Memory B cell (primary cell): Measurements from ENCODE around the gene OR2B3.
"Not testable (repeated sequence)": the region's sequence is repeated elsewhere in the genome, so short reads cannot be mapped to it uniquely, and the experiment has no call there.

Experiments used
- ATAC-seq: fragments of 150-1000 bp; cut with Tn5 transposase; 2 replicates; pipeline ENCODE4 v1.10.0; 2021; ENCODE audit warnings: low read depth, mild to moderate bottlenecking, moderate library complexity
- DNase-seq, 2 donors: peaks; one replicate each; pipeline ENCODE4 v3.0.0; 2022; ENCODE audit warnings: low spot score in 2 of 2
- H3K27ac Mint-ChIP-seq: one replicate; pipeline ENCODE4 v1.8.0; 2022; ENCODE audit warnings: mild to moderate bottlenecking, moderate library complexity, mixed read lengths
- H3K27me3 Mint-ChIP-seq: one replicate; pipeline ENCODE4 v1.8.0; 2022; ENCODE audit warnings: mixed read lengths
- H3K36me3 Mint-ChIP-seq: one replicate; pipeline ENCODE4 v1.8.0; 2022; ENCODE audit warnings: mild to moderate bottlenecking, mixed read lengths
- H3K4me1 Mint-ChIP-seq: one replicate; pipeline ENCODE4 v1.8.0; 2022; ENCODE audit warnings: mixed read lengths
- H3K4me3 Mint-ChIP-seq: one replicate; pipeline ENCODE4 v1.8.0; 2022; ENCODE audit warnings: mild to moderate bottlenecking, moderate library complexity, mixed read lengths
- H3K9me3 Mint-ChIP-seq: one replicate; pipeline ENCODE4 v1.8.0; 2022; ENCODE audit warnings: mixed read lengths

The OR2B3 gene, protein sequence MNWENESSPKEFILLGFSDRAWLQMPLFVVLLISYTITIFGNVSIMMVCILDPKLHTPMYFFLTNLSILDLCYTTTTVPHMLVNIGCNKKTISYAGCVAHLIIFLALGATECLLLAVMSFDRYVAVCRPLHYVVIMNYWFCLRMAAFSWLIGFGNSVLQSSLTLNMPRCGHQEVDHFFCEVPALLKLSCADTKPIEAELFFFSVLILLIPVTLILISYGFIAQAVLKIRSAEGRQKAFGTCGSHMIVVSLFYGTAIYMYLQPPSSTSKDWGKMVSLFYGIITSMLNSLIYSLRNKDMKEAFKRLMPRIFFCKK

GRCh38 chr6:29087213-29087612 lies at the start of gene OR2B3:
Gene OR2B3 (minus strand): TSS chr6:29087313. CDS start chr6:29087248, 65 bp downstream.
- Mint-ChIP-seq H3K9me3 (no peaks in the 10 kb centered on the region), H3K4me3 (no peak within 1 kb of the TSS), H3K36me3 (no peaks in the 10 kb centered on the region), H3K4me1 (no peaks in the 10 kb centered on the region), H3K27ac (no peak within 1 kb of the TSS), H3K27me3 (peaks cover 8% of the 10 kb centered on the region)
- DNase-seq = no peak
- no peak for ATAC-seq

DNA sequence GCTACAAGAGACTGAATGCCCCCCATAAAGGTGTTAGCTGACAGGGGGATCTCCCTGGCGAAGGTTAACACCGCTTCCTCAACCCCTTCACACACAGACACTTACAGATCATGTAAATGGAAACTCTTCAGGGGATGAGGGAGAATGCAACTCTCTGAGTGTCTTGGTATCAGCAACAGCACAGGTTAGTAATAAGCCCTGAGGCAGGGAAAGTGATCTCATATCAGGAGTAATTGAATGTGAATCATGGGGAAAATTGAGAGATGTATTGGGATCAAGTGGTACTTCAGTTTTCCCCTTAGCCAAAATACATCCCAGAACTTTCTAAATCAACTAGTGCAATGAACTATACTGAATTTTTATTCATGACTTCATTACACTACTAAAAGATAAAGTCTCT lies 44.6 kb upstream of the OR2B3 start:
- no peaks in the 10 kb centered on the region for H3K4me1 Mint-ChIP-seq
- ATAC-seq (no peak), DNase-seq (no peak)
- H3K9me3 Mint-ChIP-seq = no peaks in the 10 kb centered on the region
- H3K36me3 Mint-ChIP-seq = no peaks in the 10 kb centered on the region
- H3K27me3 Mint-ChIP-seq = peaks cover 11% of the 10 kb centered on the region
- no peak overlapping the region for H3K4me3 Mint-ChIP-seq
- H3K27ac Mint-ChIP-seq = no peak overlapping the region

DNA sequence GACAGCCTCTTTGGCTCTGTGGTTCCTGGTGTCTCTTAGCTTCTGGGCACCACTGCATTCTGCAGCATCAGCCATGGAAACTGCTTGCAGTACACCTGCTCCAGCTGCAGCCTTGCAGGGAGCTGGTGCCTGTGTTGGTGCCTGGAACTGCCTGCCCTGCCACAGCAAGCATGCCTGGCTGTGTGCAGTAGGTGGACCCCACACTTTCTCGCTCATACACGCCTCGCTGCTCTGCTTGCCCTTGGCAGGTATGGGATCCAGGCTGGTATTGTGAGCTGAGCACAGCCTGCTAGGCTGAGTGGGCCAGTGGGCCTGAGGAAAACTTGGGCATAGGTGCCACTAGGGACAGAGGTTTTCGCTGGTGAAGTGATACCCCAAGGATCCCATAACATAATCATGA lies 43.5 kb upstream of the OR2B3 start:
- Mint-ChIP-seq H3K27ac (no peak overlapping the region), H3K9me3 (no peaks in the 10 kb centered on the region), H3K4me1 (no peaks in the 10 kb centered on the region), H3K36me3 (no peaks in the 10 kb centered on the region), H3K4me3 (no peak overlapping the region), H3K27me3 (peaks cover 11% of the 10 kb centered on the region)
- ATAC-seq (no peak), DNase-seq (no peak)

DNA sequence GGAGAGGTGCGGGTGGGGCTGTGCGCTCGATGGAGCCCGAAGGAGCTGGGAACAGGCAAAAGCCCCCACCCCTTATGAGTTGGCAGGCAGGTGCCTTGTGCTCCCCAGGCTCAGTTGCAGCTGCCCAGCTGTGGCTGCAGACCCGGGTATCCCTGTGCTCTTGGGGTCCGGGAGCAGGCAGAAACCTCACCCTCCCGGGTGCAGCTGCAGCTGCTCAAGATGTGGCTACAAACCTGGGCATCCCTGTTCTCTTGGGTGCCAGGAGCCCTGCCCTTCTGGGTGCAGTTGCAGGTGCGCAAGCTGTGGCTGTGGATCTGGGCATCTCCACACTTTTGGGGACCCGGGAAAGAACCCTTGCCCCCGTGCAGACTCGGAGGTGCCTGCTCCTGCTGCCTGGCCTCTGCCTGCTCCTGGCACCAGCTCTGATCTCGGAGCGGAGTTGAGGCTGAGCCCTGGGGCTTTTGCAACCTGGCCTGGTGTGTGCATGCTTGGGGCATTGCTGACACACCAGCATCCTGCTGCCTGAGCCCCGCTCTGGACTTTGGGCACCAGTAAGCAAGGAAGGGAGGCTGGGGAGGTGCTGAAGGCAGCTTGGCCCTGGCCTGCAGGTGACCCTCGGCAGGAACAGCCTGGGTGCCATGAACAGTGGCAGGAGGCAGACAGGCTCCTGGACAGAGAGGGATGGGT lies 42.4 kb upstream of the OR2B3 start:
- H3K27ac Mint-ChIP-seq = no peak overlapping the region
- ATAC-seq = no peak

GRCh38 chr6:29114964-29115363 lies 27.9 kb upstream of the OR2B3 start:
- not testable (repeated sequence) for ATAC-seq, H3K4me3 Mint-ChIP-seq, H3K4me1 Mint-ChIP-seq, H3K27ac Mint-ChIP-seq, H3K36me3 Mint-ChIP-seq, H3K9me3 Mint-ChIP-seq, DNase-seq
- H3K27me3 Mint-ChIP-seq = peaks cover 13% of the 10 kb centered on the region

More for the DNA sequence above, 42.4 kb upstream of the OR2B3 start:
- Mint-ChIP-seq H3K36me3 (no peaks in the 10 kb centered on the region), H3K4me3 (no peak overlapping the region), H3K4me1 (no peaks in the 10 kb centered on the region), H3K9me3 (no peaks in the 10 kb centered on the region), H3K27me3 (peaks cover 8% of the 10 kb centered on the region)
- no peak for DNase-seq

DNA sequence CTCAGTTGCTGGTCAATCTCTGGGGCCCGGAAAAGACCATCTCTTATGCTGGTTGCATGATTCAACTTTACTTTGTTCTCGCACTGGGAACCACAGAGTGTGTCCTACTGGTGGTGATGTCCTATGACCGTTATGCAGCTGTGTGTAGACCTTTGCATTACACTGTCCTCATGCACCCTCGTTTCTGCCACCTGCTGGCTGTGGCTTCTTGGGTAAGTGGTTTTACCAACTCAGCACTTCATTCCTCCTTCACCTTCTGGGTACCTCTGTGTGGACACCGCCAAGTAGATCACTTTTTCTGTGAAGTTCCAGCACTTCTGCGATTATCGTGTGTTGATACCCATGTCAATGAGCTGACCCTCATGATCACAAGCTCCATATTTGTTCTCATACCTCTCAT lies 25.0 kb upstream of the OR2B3 start:
- no peak for ATAC-seq
- H3K9me3 Mint-ChIP-seq = no peaks in the 10 kb centered on the region

GRCh38 chr6:29107758-29108157 lies 20.6 kb upstream of the OR2B3 start, which contains the start of gene OR2J3:
Gene OR2J3 (plus strand): TSS chr6:29108058. CDS start chr6:29111891, 3,833 bp downstream.
- DNase-seq = no peak
- H3K9me3 Mint-ChIP-seq = peaks cover 3% of the 10 kb centered on the region
- no peak for ATAC-seq
- no peaks in the 10 kb centered on the region for H3K36me3 Mint-ChIP-seq
- no peaks in the 10 kb centered on the region for H3K4me1 Mint-ChIP-seq
- peaks cover 18% of the 10 kb centered on the region for H3K27me3 Mint-ChIP-seq
- H3K27ac Mint-ChIP-seq = no peak within 1 kb of the TSS
- H3K4me3 Mint-ChIP-seq = no peak within 1 kb of the TSS

More for the DNA sequence above, 25.0 kb upstream of the OR2B3 start:
- H3K36me3 Mint-ChIP-seq = no peaks in the 10 kb centered on the region
- H3K4me1 Mint-ChIP-seq = no peaks in the 10 kb centered on the region
- no peak overlapping the region for H3K4me3 Mint-ChIP-seq
- H3K27ac Mint-ChIP-seq = no peak overlapping the region
- H3K27me3 Mint-ChIP-seq = peaks cover 12% of the 10 kb centered on the region
- no peak for DNase-seq

DNA sequence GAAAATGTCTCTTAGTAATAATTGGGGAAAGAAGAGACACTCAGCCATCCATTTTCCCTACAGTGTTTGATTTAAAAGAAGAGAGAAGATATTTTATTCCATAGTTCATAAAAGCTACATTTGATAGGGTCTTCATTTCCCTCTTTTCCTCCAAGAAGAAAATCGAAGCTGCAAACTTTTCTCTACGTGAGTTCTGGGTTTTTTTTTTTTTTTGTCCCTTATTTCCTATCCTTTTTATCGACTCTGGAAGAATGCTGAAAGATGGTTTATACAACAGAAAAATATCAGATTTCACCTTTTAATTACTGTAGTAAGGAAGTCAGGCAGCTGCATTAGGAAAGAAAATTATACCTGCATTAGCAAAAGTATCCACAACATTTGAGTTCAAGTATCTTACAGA lies 12.1 kb upstream of the OR2B3 start, which contains the start of gene OR2J1:
Gene OR2J1 (plus strand): TSS at position 301 of the 400 bp plus-strand sequence. CDS start 1,453 bp downstream, outside the sequence.
- H3K4me1 Mint-ChIP-seq = no peaks in the 10 kb centered on the region
- H3K4me3 Mint-ChIP-seq = no peak within 1 kb of the TSS
- peaks cover 7% of the 10 kb centered on the region for H3K27me3 Mint-ChIP-seq
- no peak within 1 kb of the TSS for H3K27ac Mint-ChIP-seq
- H3K36me3 Mint-ChIP-seq = no peaks in the 10 kb centered on the region
- no peaks in the 10 kb centered on the region for H3K9me3 Mint-ChIP-seq
- ATAC-seq = no peak
- DNase-seq = no peak

DNA sequence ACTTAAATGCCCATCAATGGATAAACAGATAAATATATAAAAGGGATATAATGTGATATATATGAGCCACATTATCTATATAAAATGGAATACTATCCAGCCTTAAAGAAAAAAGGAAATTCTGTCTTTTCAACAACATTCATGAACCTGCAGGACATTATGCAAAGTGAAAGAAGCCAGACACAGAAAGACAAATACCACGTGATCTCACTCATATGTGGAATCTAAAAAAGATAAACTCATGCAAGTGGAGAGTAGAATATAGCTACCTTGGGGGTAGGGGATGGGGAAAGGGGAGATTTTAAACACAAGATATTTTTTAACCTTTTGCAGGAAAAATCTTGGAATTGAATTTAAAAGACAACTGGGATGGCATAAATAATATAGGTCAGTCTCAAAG lies 10.7 kb upstream of the OR2B3 start:
- Mint-ChIP-seq H3K27ac (no peak overlapping the region), H3K4me1 (no peaks in the 10 kb centered on the region)
- no peak for ATAC-seq

GRCh38 chr6:29092957-29093356 lies 5.8 kb upstream of the OR2B3 start:
- no peak for ATAC-seq
- Mint-ChIP-seq H3K4me1 (no peaks in the 10 kb centered on the region), H3K4me3 (no peak overlapping the region), H3K27ac (no peak overlapping the region), H3K36me3 (no peaks in the 10 kb centered on the region), H3K27me3 (peaks cover 5% of the 10 kb centered on the region), H3K9me3 (peaks cover 2% of the 10 kb centered on the region)
- no peak for DNase-seq

More for the DNA sequence above, 10.7 kb upstream of the OR2B3 start:
- Mint-ChIP-seq H3K4me3 (no peak overlapping the region), H3K27me3 (peaks cover 3% of the 10 kb centered on the region), H3K9me3 (peaks cover 2% of the 10 kb centered on the region), H3K36me3 (no peaks in the 10 kb centered on the region)
- DNase-seq = no peak

DNA sequence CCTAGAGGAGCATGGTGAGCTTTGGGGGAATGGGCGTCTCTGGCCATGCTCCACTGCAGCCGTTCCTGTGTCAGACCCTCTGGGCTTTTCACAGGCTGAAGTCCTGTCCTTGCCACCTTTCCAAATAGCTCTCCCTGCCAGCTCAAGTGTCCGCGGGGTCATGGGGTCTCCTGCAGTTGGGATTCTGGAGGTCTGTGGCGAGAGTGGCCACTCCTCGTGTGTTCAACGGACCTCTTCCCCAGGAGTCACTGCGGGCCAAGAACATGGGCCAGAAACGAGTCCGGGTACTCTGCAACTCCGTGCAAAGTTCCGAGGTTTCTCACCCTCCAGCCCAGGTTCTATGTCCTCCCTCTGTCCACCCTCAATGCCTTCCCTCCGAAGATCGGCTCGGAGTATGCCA lies 4.7 kb downstream of the OR2B3 start:
- H3K27ac Mint-ChIP-seq = no peak overlapping the region
- no peaks in the 10 kb centered on the region for H3K4me1 Mint-ChIP-seq
- H3K36me3 Mint-ChIP-seq = no peaks in the 10 kb centered on the region
- peaks cover 5% of the 10 kb centered on the region for H3K27me3 Mint-ChIP-seq
- H3K9me3 Mint-ChIP-seq = no peaks in the 10 kb centered on the region
- DNase-seq (no peak), ATAC-seq (no peak)
- no peak overlapping the region for H3K4me3 Mint-ChIP-seq

GRCh38 chr6:29081312-29081711 lies 5.8 kb downstream of the OR2B3 start:
- Mint-ChIP-seq H3K27me3 (peaks cover 5% of the 10 kb centered on the region), H3K4me3 (no peak overlapping the region), H3K36me3 (no peaks in the 10 kb centered on the region), H3K27ac (no peak overlapping the region), H3K4me1 (no peaks in the 10 kb centered on the region), H3K9me3 (no peaks in the 10 kb centered on the region)
- ATAC-seq = no peak
- DNase-seq = no peak

- no peak overlapping the region for H3K4me3 Mint-ChIP-seq
- no peak for DNase-seq
- H3K27ac Mint-ChIP-seq = no peak overlapping the region
- no peaks in the 10 kb centered on the region for H3K4me1 Mint-ChIP-seq
- ATAC-seq = no peak
- H3K27me3 Mint-ChIP-seq = peaks cover 10% of the 10 kb centered on the region
- no peaks in the 10 kb centered on the region for H3K36me3 Mint-ChIP-seq
- no peaks in the 10 kb centered on the region for H3K9me3 Mint-ChIP-seq
These were observed 7.9 kb downstream of the OR2B3 start for GRCh38 chr6:29079203-29079602.

GRCh38 chr6:29071831-29072723 lies 15.0 kb downstream of the OR2B3 start:
- Mint-ChIP-seq H3K27ac (no peak overlapping the region), H3K4me3 (no peak overlapping the region), H3K36me3 (no peaks in the 10 kb centered on the region), H3K4me1 (no peaks in the 10 kb centered on the region), H3K27me3 (peaks cover 16% of the 10 kb centered on the region), H3K9me3 (no peaks in the 10 kb centered on the region)
- peak; percentile 53 for ATAC-seq
- no peak for DNase-seq
